NCI-H2171 (cell line): ENCODE data around the gene AMIGO2.

Experiments used
- DNase-seq: peaks from one replicate; lab custom pipeline; 2025; lab: John Stamatoyannopoulos, UW

Gene AMIGO2

GRCh38 chr12:47097276-47097896 is 17.6 kb upstream of the AMIGO2 start:
- DNase-seq: no peak

- no peak for DNase-seq
These were observed 15.9 kb upstream of the AMIGO2 start for GRCh38 chr12:47095446-47096236.

GRCh38 chr12:47094804-47095203 is 15.0 kb upstream of the AMIGO2 start:
- no peak for DNase-seq

- DNase-seq: no peak
These were observed 11.2 kb upstream of the AMIGO2 start for GRCh38 chr12:47091009-47091408.

- no peak for DNase-seq
These were observed 8.5 kb upstream of the AMIGO2 start for GRCh38 chr12:47088021-47088944.

GRCh38 chr12:47087088-47087688 is 7.4 kb upstream of the AMIGO2 start:
- no peak for DNase-seq

- DNase-seq: no peak
These were observed 6.1 kb upstream of the AMIGO2 start for GRCh38 chr12:47085815-47086252.

- no peak for DNase-seq
These were observed 4.4 kb upstream of the AMIGO2 start for GRCh38 chr12:47084172-47084571.

- no peak for DNase-seq
These were observed 3.2 kb upstream of the AMIGO2 start for GRCh38 chr12:47082796-47083621.

- no peak for DNase-seq
These were observed 2.5 kb upstream of the AMIGO2 start for GRCh38 chr12:47082283-47082682.

GRCh38 chr12:47080725-47081502 is 1.2 kb upstream of the AMIGO2 start:
- no peak for DNase-seq

- no peak for DNase-seq
These were observed 394 bp upstream of the AMIGO2 start for GRCh38 chr12:47079981-47080724.

- no peak for DNase-seq
These were observed 859 bp downstream of the AMIGO2 start for GRCh38 chr12:47078733-47079467.

- no peak for DNase-seq
These were observed 1.7 kb downstream of the AMIGO2 start for GRCh38 chr12:47078086-47078395.

GRCh38 chr12:47077206-47078085 is 2.3 kb downstream of the AMIGO2 start:
- DNase-seq: no peak

GRCh38 chr12:47075192-47076084 is 4.3 kb downstream of the AMIGO2 start:
- no peak for DNase-seq

GRCh38 chr12:47074757-47075156 is 5.0 kb downstream of the AMIGO2 start:
- DNase-seq: no peak
